H9 (cell line): Measurements from ENCODE around the gene WDR89. TPM values are rescaled to one million over a fixed set of nuclear protein-coding genes. Genes with fewer than 3 reads are reported as not detected.

Experiments
- DNase-seq: peaks from one replicate; pipeline ENCODE4 v3.0.0-alpha.2; 2017
- H2AFZ ChIP-seq: one replicate; pipeline ENCODE4 v1.6.1; 2013; ENCODE audit warnings: mild to moderate bottlenecking, low read length, control low read depth, moderate library complexity
- H2AK5ac ChIP-seq: 2 replicates; pipeline ENCODE4 v1.6.1; 2013; ENCODE audit warnings: low read length, control low read depth, mixed read lengths; ENCODE audit not compliant: insufficient read length
- H2BK120ac ChIP-seq: one replicate; pipeline ENCODE4 v1.6.1; 2013; ENCODE audit warnings: low read depth, mild to moderate bottlenecking, low read length, control low read depth, inconsistent platforms; ENCODE audit not compliant: poor library complexity, severe bottlenecking
- H2BK12ac ChIP-seq: 2 replicates; pipeline ENCODE4 v1.6.1; 2013; ENCODE audit warnings: low read length, control low read depth, mixed read lengths, low read depth; ENCODE audit not compliant: insufficient read length
- H2BK15ac ChIP-seq: 2 replicates; pipeline ENCODE4 v1.6.1; 2013; ENCODE audit warnings: low read depth, low read length, control low read depth
- H2BK20ac ChIP-seq: one replicate; pipeline ENCODE4 v1.6.1; 2013; ENCODE audit warnings: low read depth, mild to moderate bottlenecking, low read length, control low read depth, inconsistent platforms; ENCODE audit not compliant: poor library complexity, severe bottlenecking
- H2BK5ac ChIP-seq: 2 replicates; pipeline ENCODE4 v1.6.1; 2013; ENCODE audit warnings: low read length, control low read depth, mixed read lengths; ENCODE audit not compliant: insufficient read length
- H3K14ac ChIP-seq: 2 replicates; pipeline ENCODE4 v1.6.1; 2013; ENCODE audit warnings: low read length, control low read depth; ENCODE audit not compliant: insufficient read depth
- H3K18ac ChIP-seq: 2 replicates; pipeline ENCODE4 v1.6.1; 2013; ENCODE audit warnings: low read depth, mild to moderate bottlenecking, mixed read lengths, low read length, control low read depth; ENCODE audit not compliant: insufficient read length
- H3K23ac ChIP-seq: 2 replicates; pipeline ENCODE4 v1.6.1; 2013; ENCODE audit warnings: low read length, control low read depth, mixed read lengths, low read depth; ENCODE audit not compliant: insufficient read length
- H3K23me2 ChIP-seq: 2 replicates; pipeline ENCODE4 v1.6.1; 2013; ENCODE audit warnings: low read depth, mild to moderate bottlenecking, mixed read lengths, low read length, control low read depth; ENCODE audit not compliant: insufficient read length, poor library complexity, severe bottlenecking
- H3K27ac ChIP-seq: 2 replicates; pipeline ENCODE4 v1.5.1; 2013; ENCODE audit warnings: low read length, control low read depth, mixed read lengths, low read depth; ENCODE audit not compliant: insufficient read length
- H3K27me3 ChIP-seq: 2 replicates; pipeline ENCODE4 v1.6.1; 2013; ENCODE audit warnings: low read length, control low read depth, inconsistent platforms; ENCODE audit not compliant: insufficient read depth
- H3K4ac ChIP-seq: 2 replicates; pipeline ENCODE4 v1.6.1; 2013; ENCODE audit warnings: low read depth, mild to moderate bottlenecking, control low read depth, inconsistent platforms, low read length, moderate library complexity
- H3K4me1 ChIP-seq: 2 replicates; pipeline ENCODE4 v1.6.1; 2013; ENCODE audit warnings: low read length, control low read depth, inconsistent platforms; ENCODE audit not compliant: insufficient read depth
- H3K4me2 ChIP-seq: 2 replicates; pipeline ENCODE4 v1.6.1; 2013; ENCODE audit warnings: low read length, control low read depth, mixed read lengths; ENCODE audit not compliant: insufficient read length, insufficient read depth
- H3K56ac ChIP-seq: 2 replicates; pipeline ENCODE4 v1.6.1; 2013; ENCODE audit warnings: low read depth, mild to moderate bottlenecking, mixed read lengths, low read length, control low read depth; ENCODE audit not compliant: insufficient read length
- H3K79me1 ChIP-seq: 2 replicates; pipeline ENCODE4 v1.6.1; 2013; ENCODE audit warnings: low read depth, mild to moderate bottlenecking, moderate library complexity, low read length, control low read depth, inconsistent platforms; ENCODE audit not compliant: insufficient read depth, poor library complexity, severe bottlenecking
- H3K79me2 ChIP-seq: 2 replicates; pipeline ENCODE4 v1.6.1; 2013; ENCODE audit warnings: low read length, control low read depth, inconsistent platforms; ENCODE audit not compliant: insufficient read depth
- H3K9ac ChIP-seq: 2 replicates; pipeline ENCODE4 v1.6.1; 2013; ENCODE audit warnings: low read length, control low read depth, mixed read lengths; ENCODE audit not compliant: insufficient read length; ENCODE audit errors: extremely low read depth
- H3K9me3 ChIP-seq: one replicate; pipeline ENCODE4 v1.6.1; 2013; ENCODE audit warnings: low read depth, low read length, inconsistent platforms; ENCODE audit not compliant: control insufficient read depth
- H3T11ph ChIP-seq: one replicate; pipeline ENCODE4 v1.6.1; 2013; ENCODE audit warnings: mild to moderate bottlenecking, low read length, control low read depth, inconsistent platforms
- H4K20me1 ChIP-seq: one replicate; pipeline ENCODE4 v1.6.1; 2013; ENCODE audit not compliant: control insufficient read depth, insufficient read length, insufficient read depth
- H4K5ac ChIP-seq: 2 replicates; pipeline ENCODE4 v1.6.1; 2013; ENCODE audit warnings: low read depth, mild to moderate bottlenecking, mixed read lengths, low read length, control low read depth; ENCODE audit not compliant: insufficient read length
- H4K8ac ChIP-seq: replicated peaks from 2 replicates; pipeline ENCODE4 v1.6.1; 2013; ENCODE audit warnings: low read length, control low read depth, mixed read lengths, low read depth; ENCODE audit not compliant: insufficient read length
- H4K91ac ChIP-seq: 2 replicates; pipeline ENCODE4 v1.6.1; 2013; ENCODE audit warnings: low read depth, mild to moderate bottlenecking, moderate library complexity, mixed read lengths, low read length, control low read depth; ENCODE audit not compliant: insufficient read length
- H3K27ac Mint-ChIP-seq, 3 experiments: 2 replicates in 2 of 3; 3 replicates in 1 of 3; pipeline ENCODE4 v1.8.0; 2020 to 2021; ENCODE audit warnings: mixed read lengths in 3 of 3, mild to moderate bottlenecking in 1 of 3, moderate library complexity in 1 of 3
- H3K27me3 Mint-ChIP-seq: 2 replicates; pipeline ENCODE4 v1.8.0; 2021; ENCODE audit warnings: low read depth, mild to moderate bottlenecking, moderate library complexity, mixed read lengths
- H3K36me3 Mint-ChIP-seq, 3 experiments: 2 replicates in 2 of 3; 3 replicates in 1 of 3; pipeline ENCODE4 v1.8.0; 2020 to 2021; ENCODE audit warnings: low read depth in 3 of 3, mixed read lengths in 3 of 3; ENCODE audit not compliant: insufficient read depth in 1 of 3
- H3K4me1 Mint-ChIP-seq, 2 experiments: 2 replicates each; pipeline ENCODE4 v1.8.0; 2020; ENCODE audit warnings: mixed read lengths in 2 of 2
- H3K4me3 Mint-ChIP-seq, 2 experiments: 2 replicates in 1 of 2; 3 replicates in 1 of 2; pipeline ENCODE4 v1.8.0; 2020 to 2021; ENCODE audit warnings: mild to moderate bottlenecking in 2 of 2, mixed read lengths in 2 of 2, moderate library complexity in 1 of 2
- H3K9me3 Mint-ChIP-seq, 2 experiments: 2 replicates in 1 of 2; 3 replicates in 1 of 2; pipeline ENCODE4 v1.8.0; 2020; ENCODE audit warnings: mild to moderate bottlenecking in 2 of 2, mixed read lengths in 2 of 2, moderate library complexity in 1 of 2
- CTCF ChIP-seq: fragments of 200-600 bp; sonication (generic); conservative IDR thresholded peaks from 3 replicates; pipeline ENCODE4 v1.8.0; 2021; ENCODE audit warnings: antibody characterized with exemption, mild to moderate bottlenecking
- WGBS: extraction: QIAGEN DNeasy Blood & Tissue Kit; methylation state at CpG from one replicate; pipeline ENCODE4 v1.1.7; 2013; ENCODE audit warnings: missing lambda C conversion rate, low lambda C conversion rate, mixed read lengths; ENCODE audit not compliant: insufficient read length; ENCODE audit errors: extremely low coverage; 5-methylcytosine and 5-hydroxymethylcytosine counted together
- total RNA-seq: library from RNA; stranded (reverse); gene quantifications from 2 replicates; pipeline ENCODE4 v1.2.1, GENCODE V29; 2021

Gene WDR89
- total RNA-seq, 1 experiment from 2014 or later = 24.0 TPM

GRCh38 chr14:63604626-63605025 is 37.0 kb downstream of the WDR89 start:
- no peak overlapping the region for H2BK120ac ChIP-seq
- H2BK5ac ChIP-seq = no peak overlapping the region
- no peak for DNase-seq
- no peaks in the 10 kb centered on the region for H3K9me3 ChIP-seq
- no peak overlapping the region for H3K56ac ChIP-seq
- H2BK15ac ChIP-seq = no peak overlapping the region
- Mint-ChIP-seq H3K27me3 (no peaks in the 10 kb centered on the region), H3K9me3 (no peaks in the 10 kb centered on the region), H3K36me3 (peaks cover 10 to 29% (median 22%) of the 10 kb centered on the region in 3 experiments), H3K27ac (no peak overlapping the region), H3K4me1 (no peaks in the 10 kb centered on the region), H3K4me3 (no peak overlapping the region)
- H3K79me1 ChIP-seq = peaks cover 8% of the 10 kb centered on the region
- H3K4ac ChIP-seq = no peak overlapping the region
- no peak overlapping the region for H3K4me2 ChIP-seq
- no peaks in the 10 kb centered on the region for H3K23me2 ChIP-seq
- H3K27ac ChIP-seq = no peak overlapping the region
- TF ChIP-seq CTCF = no peak
- no peaks in the 10 kb centered on the region for H3K4me1 ChIP-seq
- H2AFZ ChIP-seq = no peak overlapping the region
- no peak overlapping the region for H4K91ac ChIP-seq
- H3K79me2 ChIP-seq = no peaks in the 10 kb centered on the region; the same call in 1 of the 2 replicates
- H3K14ac ChIP-seq = no peak overlapping the region
- no peak overlapping the region for H2AK5ac ChIP-seq
- H3T11ph ChIP-seq = no peak overlapping the region
- H3K18ac ChIP-seq = no peak overlapping the region
- no peaks in the 10 kb centered on the region for H4K20me1 ChIP-seq
- no peak overlapping the region for H4K8ac ChIP-seq
- H3K9ac ChIP-seq = no peak overlapping the region
- no peak overlapping the region for H4K5ac ChIP-seq
- no CpG with 5 or more reads among the region's 5 CpGs for WGBS
- H2BK12ac ChIP-seq = no peak overlapping the region
- H3K23ac ChIP-seq = no peak overlapping the region
- H3K27me3 ChIP-seq = no peaks in the 10 kb centered on the region
- H2BK20ac ChIP-seq = no peak overlapping the region
